Dermis blood vessel endothelial cell (primary cell): Measurements from ENCODE around the gene ZNF26. TPM values are rescaled to one million over a fixed set of nuclear protein-coding genes. Genes with fewer than 3 reads are reported as not detected.
"Not testable (repeated sequence)": the region's sequence is repeated elsewhere in the genome, so short reads cannot be mapped to it uniquely, and the experiment has no call there.

Experiments
- DNase-seq: peaks from one replicate; pipeline ENCODE4 v3.0.0; 2010
- total RNA-seq: library from RNA; depleted of rRNA; stranded (reverse); fragments of >200 nt; gene quantifications from 2 replicates; pipeline ENCODE4 v1.2.3, GENCODE V29; 2014

The ZNF26 gene
- total RNA-seq, 1 donor from 2014 or later, result 19.2 TPM

DNA sequence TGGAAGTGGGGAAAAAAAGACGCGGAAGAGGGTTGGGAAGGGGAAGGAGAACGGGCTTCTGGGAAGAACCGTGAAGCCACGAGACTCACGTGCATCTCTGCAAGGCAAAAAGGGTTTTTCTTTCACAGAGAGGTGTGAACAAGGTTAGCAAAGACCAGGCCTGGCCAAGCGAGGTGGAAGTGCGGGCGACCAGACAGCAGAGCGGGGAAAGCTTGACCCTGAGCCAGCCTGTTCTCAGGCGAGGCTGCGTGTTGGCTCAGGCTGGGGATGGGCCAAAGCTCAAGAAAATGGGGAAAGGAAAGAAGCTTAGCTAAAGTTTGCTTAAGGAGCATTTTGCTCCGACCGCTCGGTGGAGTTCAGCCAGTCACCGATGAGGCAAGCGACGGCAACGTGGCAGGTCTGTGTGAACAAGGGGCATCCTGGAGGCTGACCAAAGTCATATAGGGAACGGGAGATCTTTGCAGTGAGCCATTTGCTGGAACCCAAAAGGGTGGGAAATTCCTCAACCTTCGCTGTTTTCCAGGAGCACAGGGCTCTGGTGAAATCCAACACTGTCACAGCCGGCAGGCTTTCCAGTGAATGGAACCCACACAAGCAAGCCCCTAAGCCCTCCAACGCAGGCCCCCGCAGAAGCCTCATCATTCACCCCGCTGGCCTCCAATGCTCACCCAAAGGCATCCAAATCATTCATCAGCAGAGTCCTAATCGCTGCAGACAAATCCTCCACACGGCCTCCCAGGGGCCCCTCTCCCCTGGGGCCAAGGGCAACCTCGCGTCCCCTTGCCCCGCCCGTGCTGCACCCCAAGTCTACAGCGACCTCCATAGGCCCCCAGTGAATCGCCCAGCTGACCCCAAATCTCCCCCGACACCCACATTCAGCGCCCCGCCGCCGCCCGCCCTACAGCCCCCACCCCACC, 30.8 kb upstream of the ZNF26 start:
- peak; percentile 54 for DNase-seq

GRCh38 chr12:132956011-132956788, 30.0 kb upstream of the ZNF26 start, which contains the start of gene ZNF605:
TSS of gene ZNF605 (minus strand) at chr12:132956306. CDS start at chr12:132945635, 10,671 bp downstream.
- peak; percentile 91 for DNase-seq

- not testable (repeated sequence) for DNase-seq
Measured at GRCh38 chr12:132961790-132962189, 24.4 kb upstream of the ZNF26 start.

- DNase-seq, result peak; percentile 41
Measured at GRCh38 chr12:132963947-132964346, 22.2 kb upstream of the ZNF26 start.

GRCh38 chr12:132965796-132966195, 20.4 kb upstream of the ZNF26 start:
- no peak for DNase-seq

- no peak for DNase-seq
Measured at GRCh38 chr12:132966676-132967415, 19.3 kb upstream of the ZNF26 start.

DNA sequence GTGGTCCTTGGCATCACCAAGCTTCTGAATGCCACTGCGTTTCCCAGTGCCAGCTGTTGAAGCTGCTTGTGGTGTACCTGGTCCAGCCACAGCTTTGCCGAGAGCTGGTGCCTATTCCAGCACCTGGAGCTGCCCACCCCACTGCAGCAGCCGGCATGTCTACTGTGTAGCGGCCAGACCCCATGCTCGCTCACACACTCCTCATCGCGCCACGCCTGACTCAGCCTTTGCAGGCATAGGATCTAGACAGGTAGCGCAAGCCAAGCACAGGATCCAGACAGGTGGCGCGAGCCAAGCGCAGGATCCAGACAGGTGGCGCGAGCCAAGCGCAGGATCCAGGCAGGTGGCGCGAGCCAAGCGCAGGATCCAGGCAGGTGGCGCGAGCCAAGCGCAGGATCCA, 18.4 kb upstream of the ZNF26 start:
- no peak for DNase-seq

DNA sequence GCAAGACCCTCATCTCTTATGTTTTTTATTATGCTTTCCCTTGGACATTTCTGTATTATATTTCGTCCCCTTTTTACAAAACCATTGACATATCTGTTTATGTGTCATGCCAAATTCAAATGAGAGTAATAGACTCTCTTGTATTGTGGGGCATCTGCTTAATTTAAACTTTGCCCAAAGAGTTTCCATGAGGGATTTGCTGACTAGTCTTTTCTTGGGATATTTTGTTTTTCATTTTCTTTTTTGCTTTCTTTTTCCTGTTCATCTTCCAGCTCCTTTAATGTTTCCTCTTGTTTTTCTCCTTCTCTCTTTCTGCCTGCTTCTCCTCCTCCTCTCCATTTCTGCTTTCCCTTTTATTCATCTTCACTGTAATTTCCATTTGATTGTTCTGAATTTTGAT, 13.8 kb upstream of the ZNF26 start:
- DNase-seq, result no peak

DNA sequence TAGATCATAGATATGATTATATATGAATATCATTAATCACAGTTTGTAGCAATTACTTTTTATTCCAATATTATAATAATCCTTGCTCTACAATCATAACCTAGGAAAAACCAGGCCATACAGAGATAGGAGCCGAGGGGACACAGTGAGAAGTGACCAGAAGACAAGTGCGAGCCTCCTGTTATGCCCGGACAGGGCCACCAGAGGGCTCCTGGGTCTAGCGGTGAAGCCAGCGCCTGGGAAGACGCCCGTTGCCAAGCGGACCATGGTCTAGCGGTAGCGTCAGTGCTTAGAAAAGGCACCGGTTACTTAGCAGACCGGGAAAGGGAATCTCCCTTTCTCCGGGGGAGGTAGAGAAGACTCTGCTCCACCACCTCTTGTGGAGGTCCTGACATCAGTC, 9.3 kb upstream of the ZNF26 start:
- peak; percentile 25 for DNase-seq

GRCh38 chr12:132986885-132987225, 688 bp downstream of the ZNF26 start:
- peak; percentile 38 for DNase-seq

GRCh38 chr12:132998741-132999140, 12.6 kb downstream of the ZNF26 start:
- DNase-seq, result no peak

- no peak for DNase-seq
Measured at GRCh38 chr12:133010657-133011297, 24.6 kb downstream of the ZNF26 start.

DNA sequence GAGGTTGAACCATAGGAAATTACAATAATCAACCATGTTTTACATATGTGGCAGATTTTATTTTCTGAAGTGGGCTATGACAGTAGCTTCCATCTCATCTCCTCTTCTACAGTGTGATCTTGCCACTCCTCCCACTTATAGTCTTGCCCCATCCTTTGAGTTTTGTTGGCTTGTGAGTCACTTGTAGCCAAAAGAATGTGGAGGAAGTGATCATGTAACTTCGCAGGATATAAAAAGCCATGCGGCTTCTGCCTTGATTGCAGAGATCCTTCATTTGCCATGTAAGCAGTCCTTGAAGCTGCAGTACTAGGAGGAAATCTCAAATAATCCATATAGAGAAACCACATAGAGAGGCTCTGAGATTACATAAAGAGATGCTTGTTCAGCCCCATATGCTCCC, 37.4 kb downstream of the ZNF26 start:
- no peak for DNase-seq

DNA sequence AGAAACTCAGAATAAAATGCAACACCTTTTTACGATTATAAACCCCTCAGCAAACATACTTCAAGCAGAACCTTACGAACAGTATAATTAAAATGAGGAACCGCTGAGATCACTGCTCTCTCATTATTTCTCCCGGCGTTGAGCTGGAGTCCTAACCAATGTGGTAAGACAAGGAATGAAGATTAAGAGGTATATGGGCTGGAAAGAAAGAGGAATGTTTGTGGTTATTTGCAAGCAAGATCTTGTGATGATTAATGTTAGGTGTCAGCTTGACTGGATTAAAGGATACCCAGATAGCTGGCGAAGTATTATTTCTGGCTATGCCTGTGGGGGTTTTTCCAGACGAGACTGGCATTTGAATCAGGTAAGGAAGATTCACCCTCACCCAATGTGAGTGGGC, 40.8 kb downstream of the ZNF26 start:
- DNase-seq, result no peak

- peak; percentile 100 for DNase-seq
Measured at GRCh38 chr12:133037207-133038005, 51.2 kb downstream of the ZNF26 start, which contains the start of gene ZNF84. TSS of gene ZNF84 (plus strand) at chr12:133037509. CDS start at chr12:133041468, 3,959 bp downstream.

GRCh38 chr12:133038118-133038709, 52.0 kb downstream of the ZNF26 start:
- DNase-seq, result peak; percentile 5

- no peak for DNase-seq
Measured at GRCh38 chr12:133046698-133047097, 60.5 kb downstream of the ZNF26 start.

- no peak for DNase-seq
Measured at GRCh38 chr12:133057446-133057845, 71.3 kb downstream of the ZNF26 start.

GRCh38 chr12:133058203-133059113, 72.3 kb downstream of the ZNF26 start:
- peak; percentile 7 for DNase-seq

DNA sequence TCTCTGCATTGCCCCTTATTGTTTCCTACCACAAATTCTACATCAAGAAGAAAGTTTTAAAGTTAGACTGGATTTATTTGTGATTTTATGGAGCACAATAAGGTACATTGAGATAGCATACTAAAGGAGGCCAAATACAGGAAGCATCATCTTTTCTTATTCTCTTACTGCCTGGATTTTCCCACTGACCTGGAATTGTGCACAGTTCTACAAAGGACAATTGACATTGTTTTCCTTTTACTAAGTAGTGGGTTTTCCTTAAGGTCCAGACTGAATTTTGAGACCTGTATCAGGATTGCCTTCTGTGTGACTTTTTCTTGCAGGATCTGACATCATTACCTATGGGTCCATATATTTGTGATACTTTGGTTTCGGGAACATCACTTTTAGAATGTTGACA, 75.8 kb downstream of the ZNF26 start:
- DNase-seq, result no peak
